Stimulated activated CD8-positive, alpha-beta memory T cell treated with anti-CD3 and anti-CD28 coated beads, Interleukin-4, amount 100 ng/mL, for 24 hours (primary cell): ENCODE results near the gene SCTR.
"Not testable (repeated sequence)": the region's sequence is repeated elsewhere in the genome, so short reads cannot be mapped to it uniquely, and the experiment has no call there.

ENCODE experiments used
- DNase-seq: peaks from one replicate; pipeline ENCODE4 v3.0.0-alpha.2; 2020; ENCODE audit warnings: low read depth

SCTR gene

GRCh38 chr2:119408221-119408619, 116.1 kb downstream of the SCTR start:
- DNase-seq, result no peak

GRCh38 chr2:119407430-119408220, 116.7 kb downstream of the SCTR start:
- DNase-seq, result no peak

GRCh38 chr2:119405151-119405550, 119.1 kb downstream of the SCTR start:
- DNase-seq, result no peak

GRCh38 chr2:119403618-119404017, 120.7 kb downstream of the SCTR start:
- not testable (repeated sequence) for DNase-seq

GRCh38 chr2:119402645-119403560, 121.4 kb downstream of the SCTR start:
- no peak for DNase-seq

GRCh38 chr2:119402106-119402505, 122.2 kb downstream of the SCTR start:
- DNase-seq, result no peak

- no peak for DNase-seq
Observed at GRCh38 chr2:119397196-119397595, 127.1 kb downstream of the SCTR start.

- no peak for DNase-seq
Observed at GRCh38 chr2:119393971-119394748, 130.1 kb downstream of the SCTR start.
